Brain pericyte (primary cell): ENCODE measurements around the gene SMIM24.
"Not testable (repeated sequence)": the region's sequence is repeated elsewhere in the genome, so short reads cannot be mapped to it uniquely, and the experiment has no call there.

Experiments
- DNase-seq: peaks from one replicate; pipeline ENCODE4 v3.0.0-alpha.2; 2012; ENCODE audit warnings: low read depth, low spot score

Gene SMIM24

GRCh38 chr19:3480383-3481091 lies at the start of gene SMIM24:
Gene SMIM24, minus strand, starts transcription at chr19:3480525. Its CDS starts 62 bp downstream, at chr19:3480463.
- no peak for DNase-seq

GRCh38 chr19:3529299-3529698 lies 49.0 kb upstream of the SMIM24 start:
- not testable (repeated sequence) for DNase-seq

DNA sequence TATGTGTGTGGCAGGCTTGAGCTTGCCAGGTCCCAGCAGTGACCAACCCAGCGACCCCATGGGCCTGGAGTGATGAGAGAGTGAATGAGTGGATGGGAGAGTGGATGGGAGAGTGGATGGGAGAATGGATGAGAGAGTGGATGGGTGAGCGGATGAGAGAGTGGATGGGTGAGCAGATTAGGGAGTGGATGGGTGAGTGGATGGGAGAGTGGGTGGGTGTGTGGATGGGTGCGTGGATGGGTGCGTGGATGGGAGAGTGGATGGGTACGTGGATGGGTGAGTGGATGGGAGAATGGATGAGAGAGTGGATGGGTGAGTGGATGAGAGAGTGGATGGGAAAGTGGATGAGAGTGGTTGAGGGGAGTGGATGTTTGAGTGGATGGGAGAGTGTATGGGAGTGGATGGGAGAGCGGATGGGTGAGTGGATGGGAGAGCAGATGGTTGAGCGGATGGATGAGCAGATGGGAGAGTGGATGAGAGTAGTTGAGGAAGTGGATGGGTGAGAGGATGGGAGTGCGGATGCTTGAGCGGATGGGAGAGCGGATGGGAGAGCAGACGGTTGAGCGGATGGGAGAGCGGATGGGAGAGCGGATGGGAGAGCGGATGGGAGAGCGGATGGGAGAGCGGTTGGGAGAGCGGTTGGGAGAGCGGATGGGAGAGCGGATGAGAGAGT lies 48.4 kb upstream of the SMIM24 start:
- no peak for DNase-seq

- DNase-seq = no peak
Measured at GRCh38 chr19:3528080-3528479, 47.8 kb upstream of the SMIM24 start.

GRCh38 chr19:3527238-3527910 lies 47.0 kb upstream of the SMIM24 start:
- DNase-seq = no peak

GRCh38 chr19:3526507-3527237 lies 46.3 kb upstream of the SMIM24 start:
- no peak for DNase-seq

GRCh38 chr19:3524904-3525451 lies 44.7 kb upstream of the SMIM24 start:
- no peak for DNase-seq

DNA sequence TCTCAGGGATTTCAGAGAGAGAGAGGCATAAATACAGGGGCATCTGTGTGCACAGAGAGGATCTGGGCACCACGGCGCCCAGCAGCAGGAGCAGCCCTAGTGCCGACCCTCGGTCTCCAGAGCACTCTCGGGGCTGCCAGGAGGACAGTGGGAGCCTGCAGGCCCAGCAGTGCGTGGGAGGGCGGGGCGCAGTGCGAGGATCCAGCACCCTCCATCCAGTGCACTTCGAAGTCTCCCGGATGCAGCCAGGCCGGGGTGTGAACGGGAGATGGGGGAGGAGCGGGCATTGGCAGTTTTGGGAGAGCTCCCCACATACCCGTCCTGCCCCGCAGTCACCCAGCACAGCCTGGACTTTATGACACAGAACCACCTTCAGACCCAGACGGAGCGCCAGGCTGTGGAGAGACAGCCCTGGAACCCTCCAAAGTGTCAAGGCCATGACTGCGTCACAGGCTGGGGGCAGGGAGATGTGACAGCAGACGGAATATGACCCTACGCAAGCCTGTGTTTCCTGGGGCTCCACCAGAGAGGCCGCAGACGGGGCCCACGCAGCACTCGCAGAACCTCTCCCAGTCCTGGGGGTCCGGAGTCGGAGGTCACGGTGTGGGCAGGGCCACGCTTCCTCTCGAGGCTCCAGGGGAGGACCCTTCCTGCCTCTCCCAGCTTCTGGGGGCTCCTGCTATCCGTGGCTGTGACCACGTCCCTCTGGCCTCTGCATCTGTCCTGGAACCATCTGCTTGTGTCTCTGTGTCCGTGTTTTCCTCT lies 43.9 kb upstream of the SMIM24 start:
- no peak for DNase-seq

DNA sequence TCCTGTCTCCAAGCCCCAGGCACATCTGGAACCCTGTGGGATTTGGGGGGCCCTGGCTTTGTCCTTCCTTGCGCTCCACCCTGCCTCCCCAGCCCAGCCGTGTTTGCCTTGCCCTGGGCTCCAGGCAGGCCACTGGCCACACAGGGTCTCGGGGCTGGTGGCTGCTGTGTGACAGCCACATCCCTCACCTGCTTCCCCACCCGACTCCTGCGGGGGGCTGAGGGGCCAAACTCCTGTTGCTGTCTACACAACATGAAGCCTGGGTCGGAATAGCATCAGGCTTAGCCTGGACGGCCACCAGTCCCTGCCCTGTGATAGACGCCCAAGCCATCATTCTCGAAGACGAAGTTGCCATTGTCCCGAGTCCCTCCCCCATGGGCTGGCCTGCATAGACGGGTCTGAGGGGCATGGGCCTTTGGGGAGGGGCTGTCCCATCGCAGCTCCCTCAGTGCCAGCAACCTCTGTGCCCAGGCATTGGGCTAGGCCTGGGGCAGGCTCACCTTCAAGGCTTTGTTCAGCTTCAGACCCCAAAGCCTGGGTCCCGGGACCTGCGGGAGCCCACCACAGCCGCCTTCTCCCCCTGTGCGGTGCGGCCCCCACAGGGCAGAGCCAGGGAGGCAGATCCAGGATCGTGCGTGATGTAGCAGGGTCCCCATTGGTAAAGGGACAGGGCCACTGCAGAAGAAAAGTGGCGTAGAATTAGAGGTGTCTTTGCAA lies 43.2 kb upstream of the SMIM24 start:
- DNase-seq = no peak

GRCh38 chr19:3522421-3523360 lies 42.4 kb upstream of the SMIM24 start:
- no peak for DNase-seq

GRCh38 chr19:3521104-3521445 lies 40.8 kb upstream of the SMIM24 start:
- no peak for DNase-seq

GRCh38 chr19:3520166-3521103 lies 40.1 kb upstream of the SMIM24 start:
- no peak for DNase-seq

DNA sequence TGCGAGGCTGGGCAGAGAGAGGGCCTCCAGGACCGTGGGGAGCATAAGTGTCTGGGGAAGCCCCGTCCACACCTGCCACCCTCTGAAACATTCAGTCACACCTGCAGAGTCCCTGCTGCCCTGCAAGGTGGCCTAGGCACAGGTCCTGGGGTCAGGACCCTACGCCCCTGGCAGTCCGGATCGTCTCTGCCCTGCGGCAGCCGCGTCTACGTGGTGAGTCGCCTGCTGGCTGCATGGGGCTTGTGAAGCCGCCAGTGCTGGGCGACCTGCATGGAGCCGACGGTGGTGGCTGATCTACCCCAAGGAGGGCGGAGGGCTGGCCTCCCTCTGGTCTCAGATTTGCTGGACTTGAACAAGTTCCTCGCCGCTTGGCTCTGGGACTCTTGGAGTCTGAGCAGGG lies 38.8 kb upstream of the SMIM24 start:
- DNase-seq = no peak

- no peak for DNase-seq
Measured at GRCh38 chr19:3518659-3519058, 38.3 kb upstream of the SMIM24 start.

DNA sequence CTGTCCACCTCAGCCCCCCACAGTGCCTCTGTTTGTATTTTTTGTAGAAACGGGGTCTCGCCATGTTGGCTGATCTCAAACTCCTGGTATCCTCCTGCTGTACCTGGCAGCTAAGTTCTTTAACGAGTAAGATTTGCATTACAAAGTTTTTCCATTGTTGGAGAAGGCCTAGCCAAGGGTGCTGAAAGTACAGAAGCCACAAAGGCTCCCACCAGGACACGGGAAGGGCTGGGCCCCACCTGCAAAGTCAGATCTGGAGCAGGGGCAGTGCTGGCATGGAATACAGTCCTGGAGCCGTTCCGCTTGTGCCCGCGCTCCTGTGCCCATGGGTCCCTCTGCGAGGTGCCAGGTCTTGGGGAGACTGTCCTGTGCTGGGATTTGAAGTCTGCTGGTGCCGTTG lies 37.9 kb upstream of the SMIM24 start:
- no peak for DNase-seq

GRCh38 chr19:3517638-3518037 lies 37.3 kb upstream of the SMIM24 start:
- no peak for DNase-seq

DNA sequence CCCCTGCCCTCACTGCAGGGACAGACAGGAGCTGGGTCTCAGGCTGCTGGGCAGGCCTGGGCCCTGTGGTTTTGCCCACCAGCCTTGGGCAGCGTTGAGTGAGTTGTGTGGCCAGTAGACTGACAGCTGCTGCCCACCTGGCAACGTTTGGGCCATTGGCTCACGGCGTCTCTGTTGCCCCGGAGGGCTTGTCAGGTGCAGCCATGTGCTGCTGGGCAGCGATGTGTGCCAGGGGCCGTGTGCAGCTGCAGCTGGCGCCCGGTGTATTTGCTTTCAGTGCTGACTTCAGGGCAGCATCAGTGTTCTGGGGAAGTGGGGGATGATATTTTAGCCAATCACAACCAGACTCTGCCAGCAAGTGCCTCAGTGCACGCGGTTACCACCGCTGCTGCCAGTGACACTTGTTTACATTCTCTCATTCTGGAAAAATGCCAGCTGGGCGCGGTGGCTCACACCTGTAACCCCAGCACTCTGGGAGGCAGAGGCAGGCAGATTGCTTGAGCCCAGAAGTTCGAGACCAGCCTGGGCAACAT lies 36.4 kb upstream of the SMIM24 start:
- no peak for DNase-seq

- DNase-seq = no peak
Measured at GRCh38 chr19:3515891-3516422, 35.6 kb upstream of the SMIM24 start.
